Suprapubic skin (tissue), 4 donors: ENCODE results near the gene DRAP1.

Source experiments
- EP300 ChIP-seq: sonication (generic); formaldehyde crosslinking; IDR thresholded peaks from one replicate; pipeline ENCODE4 v1.6.1; 2017; ENCODE audit warnings: antibody characterized with exemption
- POLR2AphosphoS5 ChIP-seq, 3 donors: sonication (generic); formaldehyde crosslinking; IDR thresholded peaks; one replicate each; pipeline ENCODE4 v1.6.1; 2017; ENCODE audit warnings: antibody characterized with exemption in 3 of 3
- TF ChIP-seq, protein P1 (sequence below), 2 donors: fragments of 200-600 bp in 1 of 2; fragments of 450-650 bp in 1 of 2; sonication (generic) in 1 of 2; IDR thresholded peaks; one replicate each; pipeline ENCODE4 v1.5.1; 2016 to 2019; ENCODE audit warnings: antibody characterized with exemption in 2 of 2, mild to moderate bottlenecking in 1 of 2, moderate library complexity in 1 of 2

DNA sequence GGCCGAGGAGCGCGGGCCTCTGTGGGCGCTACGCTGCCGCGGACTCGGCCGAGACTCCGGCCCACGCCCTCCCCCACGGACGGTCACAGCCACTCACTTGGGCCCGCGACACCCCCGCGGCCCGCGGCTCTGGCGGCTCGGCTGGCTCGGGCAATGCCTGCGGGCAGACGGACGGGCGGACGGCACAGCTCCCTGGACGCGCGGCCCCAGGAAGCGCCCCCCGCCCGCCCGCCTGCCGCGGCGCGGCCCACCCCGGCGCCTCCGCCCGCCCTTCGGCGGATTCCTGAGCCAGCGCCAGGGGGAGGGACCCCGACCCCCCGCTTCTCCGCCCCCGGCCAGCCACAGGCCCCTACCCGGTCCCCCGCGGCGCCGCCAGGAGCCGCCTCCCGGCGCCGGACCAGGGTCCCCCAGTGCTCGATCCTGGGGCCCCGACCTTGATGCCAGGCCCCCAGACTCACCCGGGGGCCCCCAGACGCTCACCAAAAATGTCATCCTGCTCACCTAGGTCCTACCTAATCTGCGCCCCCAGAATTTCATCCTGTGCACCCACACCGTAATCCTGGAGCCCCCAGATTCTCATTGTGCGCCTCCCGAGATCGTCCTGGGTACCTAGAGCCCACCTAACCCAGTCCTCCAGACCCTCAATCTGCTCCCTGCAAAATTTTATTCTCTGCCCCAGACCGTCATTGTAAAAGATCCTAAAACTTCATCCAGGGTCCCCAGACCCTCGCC, 46.5 kb upstream of the DRAP1 start, which contains the start of gene EFEMP2:
- TF ChIP-seq, protein P1, sequence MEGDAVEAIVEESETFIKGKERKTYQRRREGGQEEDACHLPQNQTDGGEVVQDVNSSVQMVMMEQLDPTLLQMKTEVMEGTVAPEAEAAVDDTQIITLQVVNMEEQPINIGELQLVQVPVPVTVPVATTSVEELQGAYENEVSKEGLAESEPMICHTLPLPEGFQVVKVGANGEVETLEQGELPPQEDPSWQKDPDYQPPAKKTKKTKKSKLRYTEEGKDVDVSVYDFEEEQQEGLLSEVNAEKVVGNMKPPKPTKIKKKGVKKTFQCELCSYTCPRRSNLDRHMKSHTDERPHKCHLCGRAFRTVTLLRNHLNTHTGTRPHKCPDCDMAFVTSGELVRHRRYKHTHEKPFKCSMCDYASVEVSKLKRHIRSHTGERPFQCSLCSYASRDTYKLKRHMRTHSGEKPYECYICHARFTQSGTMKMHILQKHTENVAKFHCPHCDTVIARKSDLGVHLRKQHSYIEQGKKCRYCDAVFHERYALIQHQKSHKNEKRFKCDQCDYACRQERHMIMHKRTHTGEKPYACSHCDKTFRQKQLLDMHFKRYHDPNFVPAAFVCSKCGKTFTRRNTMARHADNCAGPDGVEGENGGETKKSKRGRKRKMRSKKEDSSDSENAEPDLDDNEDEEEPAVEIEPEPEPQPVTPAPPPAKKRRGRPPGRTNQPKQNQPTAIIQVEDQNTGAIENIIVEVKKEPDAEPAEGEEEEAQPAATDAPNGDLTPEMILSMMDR (IDR thresholded peaks at IDR 0.05): no peak
- TF ChIP-seq POLR2AphosphoS5 (IDR thresholded peaks at IDR 0.05): no peak
- TF ChIP-seq EP300: no peak
